ENCODE results near the gene GRIK3.

GRIK3 gene

DNA sequence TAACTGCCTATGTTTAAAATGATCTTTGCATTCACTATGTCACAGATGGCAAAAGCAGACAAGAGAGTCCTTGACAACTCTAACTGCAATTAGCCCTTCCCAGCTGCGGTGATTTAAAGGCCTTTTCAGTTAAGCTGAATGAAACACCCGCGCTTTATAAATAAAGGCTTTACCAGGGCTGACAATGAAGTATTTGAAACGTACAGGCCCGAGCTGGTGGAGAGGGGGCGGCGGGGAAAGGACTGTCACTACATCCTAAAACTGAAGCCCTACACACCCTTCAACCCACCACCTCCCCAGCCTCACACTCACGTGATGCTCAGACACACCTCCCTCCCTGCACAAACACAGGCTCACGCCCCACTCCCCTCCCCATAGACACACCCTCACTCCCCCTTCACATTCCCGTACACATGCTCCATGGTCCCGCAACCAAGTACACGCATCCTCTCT is 45.5 kb downstream of the GRIK3 start:
- no peak overlapping the region for H3K4me3 ChIP-seq (ENCODE audit: low read depth, low read length)
- TF ChIP-seq, protein P1, sequence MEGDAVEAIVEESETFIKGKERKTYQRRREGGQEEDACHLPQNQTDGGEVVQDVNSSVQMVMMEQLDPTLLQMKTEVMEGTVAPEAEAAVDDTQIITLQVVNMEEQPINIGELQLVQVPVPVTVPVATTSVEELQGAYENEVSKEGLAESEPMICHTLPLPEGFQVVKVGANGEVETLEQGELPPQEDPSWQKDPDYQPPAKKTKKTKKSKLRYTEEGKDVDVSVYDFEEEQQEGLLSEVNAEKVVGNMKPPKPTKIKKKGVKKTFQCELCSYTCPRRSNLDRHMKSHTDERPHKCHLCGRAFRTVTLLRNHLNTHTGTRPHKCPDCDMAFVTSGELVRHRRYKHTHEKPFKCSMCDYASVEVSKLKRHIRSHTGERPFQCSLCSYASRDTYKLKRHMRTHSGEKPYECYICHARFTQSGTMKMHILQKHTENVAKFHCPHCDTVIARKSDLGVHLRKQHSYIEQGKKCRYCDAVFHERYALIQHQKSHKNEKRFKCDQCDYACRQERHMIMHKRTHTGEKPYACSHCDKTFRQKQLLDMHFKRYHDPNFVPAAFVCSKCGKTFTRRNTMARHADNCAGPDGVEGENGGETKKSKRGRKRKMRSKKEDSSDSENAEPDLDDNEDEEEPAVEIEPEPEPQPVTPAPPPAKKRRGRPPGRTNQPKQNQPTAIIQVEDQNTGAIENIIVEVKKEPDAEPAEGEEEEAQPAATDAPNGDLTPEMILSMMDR (IDR thresholded peaks at IDR 0.05; ENCODE audit: low read depth, low read length), result no peak
- in situ Hi-C loops (cut with HindIII; ENCODE audit: low sequenced_read_pairs), result no loop called here

DNA sequence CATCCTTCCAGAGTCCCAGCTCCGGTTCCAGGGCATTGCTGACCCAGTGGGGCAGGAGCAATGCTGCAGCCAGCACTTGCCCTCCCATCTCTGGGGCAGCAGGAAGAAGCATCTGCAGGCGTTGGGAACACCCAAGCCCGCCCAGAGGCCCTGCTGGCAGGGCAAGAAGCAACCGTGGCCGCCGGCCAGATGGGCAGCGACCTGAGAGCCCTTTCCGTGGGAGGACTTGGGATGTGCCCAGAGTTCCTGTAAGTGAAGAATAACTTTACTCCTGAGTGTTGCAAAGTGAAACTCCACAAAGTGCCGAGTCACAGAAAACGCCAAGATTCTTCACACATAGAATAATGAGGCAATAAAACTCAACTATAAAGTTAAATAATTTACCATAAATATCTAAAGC is 46.0 kb downstream of the GRIK3 start:
- in situ Hi-C loops (cut with HindIII; ENCODE audit: low sequenced_read_pairs), result no loop called here
- TF ChIP-seq, protein P1 (IDR thresholded peaks at IDR 0.05; ENCODE audit: low read depth, low read length), result no peak
- no peak for DNase-seq (ENCODE audit: low read depth, low spot score)
- H3K4me3 ChIP-seq (ENCODE audit: low read depth, low read length), result no peak overlapping the region

More for the DNA sequence above, 45.5 kb downstream of the GRIK3 start:
- DNase-seq (ENCODE audit: low read depth, low spot score), result no peak

DNA sequence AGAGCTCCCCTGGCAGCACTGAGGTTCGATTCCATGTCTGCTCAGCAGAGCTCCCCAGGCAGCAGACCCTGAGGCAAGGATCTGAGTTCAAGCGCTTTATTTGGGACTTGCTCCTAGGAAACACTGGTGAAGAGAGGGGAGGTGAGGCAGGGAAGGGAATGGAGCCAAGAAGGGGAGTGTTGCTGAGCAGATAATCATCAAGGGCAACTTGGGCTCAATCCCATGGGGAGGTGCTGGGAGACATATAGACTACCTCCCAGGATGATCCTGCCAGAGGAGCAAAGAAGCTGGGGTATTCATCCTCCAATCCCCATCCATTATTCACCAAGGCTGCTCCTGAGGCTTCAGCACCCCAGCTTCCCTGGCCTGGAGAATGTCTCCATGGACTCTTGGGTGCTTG is 47.0 kb downstream of the GRIK3 start:
- no peak for DNase-seq (ENCODE audit: low read depth, low spot score)
- in situ Hi-C loops (cut with HindIII; ENCODE audit: low sequenced_read_pairs), result no loop called here
- TF ChIP-seq, protein P1 (IDR thresholded peaks at IDR 0.05; ENCODE audit: low read depth, low read length), result no peak
- no peak overlapping the region for H3K4me3 ChIP-seq (ENCODE audit: low read depth, low read length)

DNA sequence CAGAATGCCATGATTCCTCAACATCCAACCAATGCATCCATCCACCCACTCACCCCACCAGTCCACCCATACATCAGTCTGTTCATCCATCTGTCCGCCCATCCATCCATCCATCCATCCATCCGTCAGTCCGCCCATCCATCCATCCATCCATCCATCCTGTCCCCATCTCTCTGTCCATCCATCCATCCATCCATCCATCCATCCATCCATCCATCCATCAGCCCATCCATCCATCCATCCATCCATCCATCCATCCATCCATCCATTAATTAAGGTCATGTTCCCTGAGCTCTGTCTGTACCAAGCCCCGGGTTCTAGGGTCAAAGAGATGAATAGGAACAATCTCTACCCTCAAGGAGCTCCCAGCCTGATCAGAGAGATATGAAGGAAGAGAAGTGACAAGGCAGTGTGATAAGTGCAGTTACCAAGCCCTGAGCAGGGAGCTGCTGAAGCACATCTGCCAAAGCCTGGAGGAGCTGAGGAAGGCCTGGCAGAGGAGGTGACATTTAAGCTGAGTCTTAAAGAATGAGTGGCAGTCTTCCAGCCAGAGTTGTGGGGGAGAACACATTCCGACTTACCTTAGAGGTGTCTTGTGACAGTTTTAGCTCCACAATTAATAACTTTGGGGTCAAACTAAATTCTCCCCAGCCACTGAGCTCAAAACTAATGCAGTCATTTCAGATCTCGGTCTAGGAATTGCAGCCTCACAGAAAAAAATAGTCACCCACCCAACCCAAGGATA is 47.9 kb downstream of the GRIK3 start:
- in situ Hi-C loops (cut with HindIII; ENCODE audit: low sequenced_read_pairs), result no loop called here
- no peak for DNase-seq (ENCODE audit: low read depth, low spot score)
- TF ChIP-seq, protein P1 (IDR thresholded peaks at IDR 0.05; ENCODE audit: low read depth, low read length), result no peak
- H3K4me3 ChIP-seq (ENCODE audit: low read depth, low read length), result no peak overlapping the region

DNA sequence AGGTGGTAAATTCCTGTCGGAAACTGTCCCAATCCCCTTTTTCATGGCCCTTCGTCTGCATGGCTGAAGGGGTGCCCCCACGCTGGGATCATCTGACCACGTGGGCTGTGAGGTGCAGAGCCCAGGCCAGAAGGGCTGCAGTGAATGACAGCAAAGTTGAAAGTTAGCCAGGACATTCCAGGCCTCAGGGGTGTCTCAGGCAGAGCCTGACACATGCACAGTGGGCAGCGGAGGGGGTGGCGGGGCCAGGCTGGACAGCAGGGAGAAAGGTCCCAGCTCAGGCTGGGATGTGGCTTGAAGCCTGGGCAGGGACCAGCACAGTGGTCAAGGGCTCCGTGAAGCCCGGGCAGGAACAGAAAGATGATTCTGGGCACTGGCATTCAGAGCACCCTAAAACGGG is 49.6 kb downstream of the GRIK3 start:
- TF ChIP-seq, protein P1 (IDR thresholded peaks at IDR 0.05; ENCODE audit: low read depth, low read length), result no peak
- in situ Hi-C loops (cut with HindIII; ENCODE audit: low sequenced_read_pairs), result no loop called here
- no peak overlapping the region for H3K4me3 ChIP-seq (ENCODE audit: low read depth, low read length)

DNA sequence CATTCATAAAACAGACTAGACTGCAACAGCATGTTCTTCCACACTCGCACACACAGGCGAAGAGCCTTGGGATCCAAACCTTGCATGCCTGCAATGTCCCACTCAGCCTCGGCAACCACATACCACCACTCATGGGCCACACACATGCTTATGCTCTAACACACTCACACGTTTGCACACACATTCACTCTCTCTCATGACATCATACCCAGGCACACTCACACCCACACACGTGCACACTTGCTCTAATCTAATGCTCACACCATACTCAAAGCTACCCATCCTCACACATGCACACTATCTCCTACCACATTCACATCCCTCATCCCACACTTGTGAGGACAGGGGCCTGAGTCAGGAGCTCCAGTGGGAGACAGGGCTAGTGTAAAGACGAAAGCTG is 50.3 kb downstream of the GRIK3 start:
- DNase-seq (ENCODE audit: low read depth, low spot score), result no peak
- H3K4me3 ChIP-seq (ENCODE audit: low read depth, low read length), result no peak overlapping the region
- TF ChIP-seq, protein P1 (IDR thresholded peaks at IDR 0.05; ENCODE audit: low read depth, low read length), result no peak
- in situ Hi-C loops (cut with HindIII; ENCODE audit: low sequenced_read_pairs), result no loop called here

More for the DNA sequence above, 49.6 kb downstream of the GRIK3 start:
- no peak for DNase-seq (ENCODE audit: low read depth, low spot score)
